ENCODE data around the gene PLXDC1.
A peak's percentile ranks its signal among the peaks of the same experiment; 100 is the strongest.

PLXDC1 gene

DNA sequence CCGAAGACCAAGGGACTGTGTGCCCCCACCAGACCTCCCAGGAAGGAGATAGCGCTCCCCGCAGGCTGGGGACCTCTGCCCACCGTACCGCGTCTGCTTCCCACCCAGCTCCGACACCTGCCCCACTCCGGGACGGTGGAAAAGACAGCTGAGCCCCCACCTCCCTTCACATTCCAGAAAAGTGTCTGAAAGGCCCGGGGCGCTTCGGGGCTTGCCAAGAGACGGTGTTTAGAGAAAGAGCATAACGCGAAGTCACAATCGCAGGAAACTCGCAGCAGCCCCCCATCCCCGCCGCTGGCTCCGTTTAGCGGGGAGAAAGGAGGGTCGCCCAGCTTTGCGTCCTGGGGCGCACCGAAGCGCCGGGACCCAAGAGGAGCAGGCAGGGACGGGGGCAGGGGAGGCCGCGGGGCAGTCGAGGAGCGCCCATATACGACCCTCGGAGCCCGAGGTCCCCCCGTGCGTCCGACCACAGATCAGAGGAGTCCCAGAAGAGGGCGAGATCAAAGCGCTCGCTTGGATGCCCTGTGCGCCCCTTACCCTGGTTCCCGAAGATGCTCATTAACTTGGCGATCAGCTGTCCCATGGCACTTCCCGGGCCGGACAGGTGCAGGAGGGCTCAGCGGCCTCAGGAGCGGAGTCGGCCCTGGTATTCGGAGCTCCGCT lies 13.9 kb upstream of the PLXDC1 start:
- H3K4me1 ChIP-seq (ENCODE audit: control insufficient read depth, insufficient read depth, low read length), result 0 out of 2 replicates have a peak, but pooled peaks cover 4% of the 10 kb centered on the region
- ChIA-PET POLR2A (interaction anchor here (0.7 to 1.9 kb wide), 14 partner anchors 8 to 311 kb away, joined by 3 to 25 read pairs (median 4); partner anchors contain the start of genes LASP1, RPL19, RPL23 and STAC2), CTCF (interaction anchor here (0.6 to 7.0 kb wide), 46 partner anchors 9 to 502 kb away, joined by 3 to 183 read pairs (median 4); partner anchors contain the start of genes PLXDC1 and STAC2)
- H3K36me3 ChIP-seq (ENCODE audit: control insufficient read depth in 2 of 2, insufficient read depth in 1 of 2, low read length in 2 of 2), result no peaks in the 10 kb centered on the region
- no peaks in the 10 kb centered on the region for H3K9me3 ChIP-seq (ENCODE audit: control insufficient read depth, insufficient read depth, low read depth, low read length)
- H3K27ac ChIP-seq (ENCODE audit: extremely low read depth, low read depth, low read length), result no peak overlapping the region
- 0 out of 2 replicates have a peak, but pooled peaks have one; percentile 3 for TF ChIP-seq GLIS2 (tag by site-specific recombination; IDR thresholded peaks at IDR 0.05)
- TF ChIP-seq ZNF776 (tag by site-specific recombination; IDR thresholded peaks at IDR 0.05; ENCODE audit: borderline replicate concordance), result no peak
- no peak for TF ChIP-seq PRDM1 (tag by site-specific recombination; IDR thresholded peaks at IDR 0.05)
- TF ChIP-seq ZNF513 (tag by site-specific recombination; IDR thresholded peaks at IDR 0.05), result no peak
- no peak for TF ChIP-seq ZBTB17 (tag by site-specific recombination; IDR thresholded peaks at IDR 0.05)
- no peak overlapping the region for H3K4me3 ChIP-seq (ENCODE audit: low read depth, low read length)

DNA sequence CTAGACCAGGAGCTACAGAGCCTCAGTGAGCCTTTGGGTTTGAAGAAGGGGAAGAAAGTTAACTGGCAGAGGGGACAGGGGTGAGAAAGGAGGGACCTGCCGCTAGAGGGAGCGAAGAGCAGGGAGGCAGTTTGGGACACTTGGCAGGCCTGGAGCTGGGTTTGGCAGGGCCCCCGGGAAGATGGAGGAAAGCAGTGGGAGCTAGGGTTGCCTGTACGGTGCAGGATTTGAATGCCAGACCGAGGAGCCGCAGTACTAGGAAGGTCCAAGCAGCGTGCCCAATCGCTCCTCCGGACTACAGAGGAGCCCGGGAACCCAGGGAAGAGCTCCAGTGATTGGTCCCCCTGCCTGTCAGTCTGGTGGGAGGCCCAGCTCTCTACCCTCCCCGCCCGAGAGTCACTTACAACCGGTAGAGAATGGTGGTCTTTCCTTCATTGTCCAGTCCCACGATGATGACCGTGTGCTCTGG lies 13.3 kb upstream of the PLXDC1 start:
- no peak overlapping the region for H3K27ac ChIP-seq (ENCODE audit: extremely low read depth, low read depth, low read length)
- POLR2A ChIA-PET, result interaction anchor here (0.7 to 1.9 kb wide), 13 partner anchors 9 to 311 kb away, joined by 3 to 25 read pairs (median 4); partner anchors contain the start of genes LASP1, RPL19, RPL23 and STAC2
- 0 out of 2 replicates have a peak, but pooled peaks cover 4% of the 10 kb centered on the region for H3K4me1 ChIP-seq (ENCODE audit: control insufficient read depth, insufficient read depth, low read length)
- no peaks in the 10 kb centered on the region for H3K9me3 ChIP-seq (ENCODE audit: control insufficient read depth, insufficient read depth, low read depth, low read length)
- no peaks in the 10 kb centered on the region for H3K36me3 ChIP-seq (ENCODE audit: control insufficient read depth in 2 of 2, insufficient read depth in 1 of 2, low read length in 2 of 2)
- CTCF ChIA-PET, result interaction anchor here (0.6 to 7.0 kb wide), 51 partner anchors 9 to 1863 kb away, joined by 3 to 183 read pairs (median 4); partner anchors contain the start of genes CDK12, PLXDC1 and STAC2
- H3K4me3 ChIP-seq (ENCODE audit: low read depth, low read length), result no peak overlapping the region
- TF ChIP-seq ZBTB48 (tag by site-specific recombination; IDR thresholded peaks at IDR 0.05), result peak; percentile 66; the same call in 1 of the 2 replicates
- 0 out of 2 replicates have a peak, but pooled peaks have one; percentile 42 for TF ChIP-seq TRIM28 (IDR thresholded peaks at IDR 0.05; ENCODE audit: borderline replicate concordance, low read length)
- peak; percentile 80 for TF ChIP-seq PRDM1 (tag by site-specific recombination; IDR thresholded peaks at IDR 0.05)
- TF ChIP-seq ZNF654 (tag by site-specific recombination; IDR thresholded peaks at IDR 0.05; ENCODE audit: low read depth), result peak; percentile 61
- 0 out of 2 replicates have a peak, but pooled peaks have one; percentile 32 for TF ChIP-seq YY2 (tag by site-specific recombination; IDR thresholded peaks at IDR 0.05)
- peak; percentile 34; the same call in 1 of the 2 replicates for TF ChIP-seq ZBTB20 (tag by site-specific recombination; IDR thresholded peaks at IDR 0.05)
- TF ChIP-seq, protein P1, sequence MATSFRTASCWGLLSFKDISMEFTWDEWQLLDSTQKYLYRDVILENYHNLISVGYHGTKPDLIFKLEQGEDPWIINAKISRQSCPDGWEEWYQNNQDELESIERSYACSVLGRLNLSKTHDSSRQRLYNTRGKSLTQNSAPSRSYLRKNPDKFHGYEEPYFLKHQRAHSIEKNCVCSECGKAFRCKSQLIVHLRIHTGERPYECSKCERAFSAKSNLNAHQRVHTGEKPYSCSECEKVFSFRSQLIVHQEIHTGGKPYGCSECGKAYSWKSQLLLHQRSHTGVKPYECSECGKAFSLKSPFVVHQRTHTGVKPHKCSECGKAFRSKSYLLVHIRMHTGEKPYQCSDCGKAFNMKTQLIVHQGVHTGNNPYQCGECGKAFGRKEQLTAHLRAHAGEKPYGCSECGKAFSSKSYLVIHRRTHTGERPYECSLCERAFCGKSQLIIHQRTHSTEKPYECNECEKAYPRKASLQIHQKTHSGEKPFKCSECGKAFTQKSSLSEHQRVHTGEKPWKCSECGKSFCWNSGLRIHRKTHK (tag by site-specific recombination; IDR thresholded peaks at IDR 0.05), result no peak
- 0 out of 2 replicates have a peak, but pooled peaks have one; percentile 17 for TF ChIP-seq ZNF391 (tag by site-specific recombination; IDR thresholded peaks at IDR 0.05; ENCODE audit: borderline replicate concordance, low read depth)
- TF ChIP-seq ZNF311 (tag by site-specific recombination; IDR thresholded peaks at IDR 0.05; ENCODE audit: borderline replicate concordance), result no peak
- TF ChIP-seq GLIS2 (tag by site-specific recombination; IDR thresholded peaks at IDR 0.05), result peak; percentile 44
- no peak for TF ChIP-seq ZNF510 (tag by site-specific recombination; IDR thresholded peaks at IDR 0.05; ENCODE audit: insufficient replicate concordance)
- peak; percentile 90 for TF ChIP-seq IKZF3 (tag by site-specific recombination; IDR thresholded peaks at IDR 0.05)
- TF ChIP-seq, protein P2, sequence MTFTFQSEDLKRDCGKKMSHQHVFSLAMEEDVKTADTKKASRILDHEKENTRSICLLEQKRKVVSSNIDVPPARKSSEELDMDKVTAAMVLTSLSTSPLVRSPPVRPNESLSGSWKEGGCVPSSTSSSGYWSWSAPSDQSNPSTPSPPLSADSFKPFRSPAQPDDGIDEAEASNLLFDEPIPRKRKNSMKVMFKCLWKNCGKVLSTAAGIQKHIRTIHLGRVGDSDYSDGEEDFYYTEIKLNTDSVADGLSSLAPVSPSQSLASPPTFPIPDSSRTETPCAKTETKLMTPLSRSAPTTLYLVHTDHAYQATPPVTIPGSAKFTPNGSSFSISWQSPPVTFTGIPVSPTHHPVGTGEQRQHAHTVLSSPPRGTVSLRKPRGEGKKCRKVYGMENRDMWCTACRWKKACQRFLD (tag by site-specific recombination; IDR thresholded peaks at IDR 0.05), result no peak
- TF ChIP-seq BCL11A (tag by site-specific recombination; IDR thresholded peaks at IDR 0.05; ENCODE audit: low read depth), result no peak
- TF ChIP-seq ZNF335 (tag by site-specific recombination; conservative IDR thresholded peaks at IDR 0.05), result peak; percentile 51
- peak; percentile 83 for TF ChIP-seq ZNF2 (tag by site-specific recombination; IDR thresholded peaks at IDR 0.05)
- TF ChIP-seq ZNF621 (tag by site-specific recombination; IDR thresholded peaks at IDR 0.05), result no peak
- peak; percentile 90 for TF ChIP-seq CTCF (tag by site-specific recombination; IDR thresholded peaks at IDR 0.05)
- TF ChIP-seq PRDM10 (tag by site-specific recombination; IDR thresholded peaks at IDR 0.05), result peak; percentile 70
- TF ChIP-seq SP2 (tag by site-specific recombination; IDR thresholded peaks at IDR 0.05), result peak; percentile 41
- TF ChIP-seq ZBTB17 (tag by site-specific recombination; IDR thresholded peaks at IDR 0.05), result peak; percentile 94
